Keratinocyte (primary cell): Measurements from ENCODE around the gene DHX36. TPM values are rescaled to one million over a fixed set of nuclear protein-coding genes. Genes with fewer than 3 reads are reported as not detected.

Experiments used
- DNase-seq: peaks from one replicate; pipeline ENCODE4 v3.0.0-alpha.2; 2011; ENCODE audit warnings: low read depth, missing footprints, low spot score
- FAIRE-seq: peaks from 2 replicates; lab custom pipeline; 2011; peaks lifted over from hg19 to GRCh38; lab: Jason Lieb, UNC
- H2AFZ ChIP-seq: 2 replicates; pipeline ENCODE4 v1.6.0; 2012; ENCODE audit warnings: low read length, control low read depth, inconsistent platforms; ENCODE audit not compliant: control insufficient read depth
- H3K27ac ChIP-seq: 2 replicates; pipeline ENCODE4 v1.5.1; 2011; ENCODE audit warnings: low read length; ENCODE audit not compliant: control insufficient read depth, insufficient read depth
- H3K27me3 ChIP-seq: 3 replicates; pipeline ENCODE4 v1.6.0; 2011; ENCODE audit warnings: low read length; ENCODE audit not compliant: control insufficient read depth, insufficient read depth; ENCODE audit errors: extremely low read depth
- H3K36me3 ChIP-seq, 2 experiments: 2 replicates in 1 of 2; 3 replicates in 1 of 2; pipeline ENCODE4 v1.5.1; 2011; ENCODE audit warnings: low read length in 2 of 2, mild to moderate bottlenecking in 1 of 2; ENCODE audit not compliant: control insufficient read depth in 2 of 2, insufficient read depth in 2 of 2; ENCODE audit errors: extremely low read depth in 1 of 2
- H3K4me1 ChIP-seq: 3 replicates; pipeline ENCODE4 v1.5.1; 2011; ENCODE audit warnings: low read length; ENCODE audit not compliant: control insufficient read depth, insufficient read depth; ENCODE audit errors: extremely low read depth
- H3K4me2 ChIP-seq: 3 replicates; pipeline ENCODE4 v1.6.0; 2011; ENCODE audit warnings: low read depth, low read length; ENCODE audit not compliant: control insufficient read depth, insufficient read depth; ENCODE audit errors: extremely low read depth
- H3K4me3 ChIP-seq, 3 experiments: fragments of 200-600 bp in 1 of 3; sonication (generic) in 1 of 3; 2 replicates in 2 of 3; 3 replicates in 1 of 3; pipeline ENCODE4 v1.5.1; 2011 to 2016; ENCODE audit warnings: low read length in 3 of 3, mild to moderate bottlenecking in 3 of 3, control low read depth in 2 of 3, inconsistent platforms in 1 of 3, low read depth in 1 of 3, mixed read lengths in 1 of 3, mixed run types in 1 of 3, moderate library complexity in 1 of 3; ENCODE audit not compliant: control insufficient read depth in 2 of 3, insufficient read depth in 2 of 3; ENCODE audit errors: extremely low read depth in 1 of 3
- H3K79me2 ChIP-seq: 2 replicates; pipeline ENCODE4 v1.6.0; 2012; ENCODE audit warnings: low read length; ENCODE audit not compliant: control insufficient read depth, insufficient read depth
- H3K9ac ChIP-seq: 3 replicates; pipeline ENCODE4 v1.6.0; 2011; ENCODE audit warnings: low read length; ENCODE audit not compliant: control insufficient read depth, insufficient read depth; ENCODE audit errors: extremely low read depth
- H3K9me1 ChIP-seq: 3 replicates; pipeline ENCODE4 v1.6.0; 2011; ENCODE audit warnings: low read length; ENCODE audit not compliant: control insufficient read depth, insufficient read depth; ENCODE audit errors: extremely low read depth
- H3K9me3 ChIP-seq: 2 replicates; pipeline ENCODE4 v1.5.1; 2012; ENCODE audit warnings: low read depth, low read length; ENCODE audit not compliant: control insufficient read depth
- H4K20me1 ChIP-seq: 3 replicates; pipeline ENCODE4 v1.6.0; 2011; ENCODE audit warnings: low read length; ENCODE audit not compliant: control insufficient read depth, insufficient read depth; ENCODE audit errors: extremely low read depth
- EZH2 ChIP-seq: IDR thresholded peaks from one replicate; pipeline ENCODE4 v1.6.1; 2012; ENCODE audit warnings: inconsistent platforms, mild to moderate bottlenecking, low read length, moderate library complexity
- dilution Hi-C: fragments of 300-500 bp; cut with MboI; formaldehyde crosslinking; loops from one replicate; pipeline ENCODE4 v1.7.0; 2020; ENCODE audit warnings: low sequenced_read_pairs; ENCODE audit not compliant: extremely low pct_ligation_motif_present
- polyA plus RNA-seq, 5 experiments: library from polyadenylated mRNA; depleted of rRNA in 3 of 5; stranded (reverse) in 3 of 5; stranded (forward) in 1 of 5; unstranded in 1 of 5; fragments of >200 nt; gene quantifications; 1 replicate in 1 of 5; 2 replicates in 3 of 5; 3 replicates in 1 of 5; pipeline versions ENCODE4 v1.2.1 to v1.2.3, GENCODE V29; 2011 to 2012; ENCODE audit warnings: missing spikeins in 2 of 5, low read depth in 1 of 5, low replicate concordance in 1 of 5
- TF ChIP-seq, protein P1 (sequence below), 3 experiments: IDR thresholded peaks in 1 of 3; conservative IDR thresholded peaks in 1 of 3; optimal IDR thresholded peaks in 1 of 3; 2 replicates in 2 of 3; 3 replicates in 1 of 3; pipeline versions ENCODE3 to v1.5.1; 2011; ENCODE audit warnings: low read length in 3 of 3, mild to moderate bottlenecking in 3 of 3, moderate library complexity in 2 of 3, control low read depth in 1 of 3, inconsistent platforms in 1 of 3; ENCODE audit not compliant: insufficient read depth in 2 of 3; ENCODE audit errors: extremely low read depth in 1 of 3

DHX36 gene
- polyA plus RNA-seq, 1 donor (not counting 4 experiments of a cell fraction or from before 2014, with no cell fraction given) = 72.3 TPM

DNA sequence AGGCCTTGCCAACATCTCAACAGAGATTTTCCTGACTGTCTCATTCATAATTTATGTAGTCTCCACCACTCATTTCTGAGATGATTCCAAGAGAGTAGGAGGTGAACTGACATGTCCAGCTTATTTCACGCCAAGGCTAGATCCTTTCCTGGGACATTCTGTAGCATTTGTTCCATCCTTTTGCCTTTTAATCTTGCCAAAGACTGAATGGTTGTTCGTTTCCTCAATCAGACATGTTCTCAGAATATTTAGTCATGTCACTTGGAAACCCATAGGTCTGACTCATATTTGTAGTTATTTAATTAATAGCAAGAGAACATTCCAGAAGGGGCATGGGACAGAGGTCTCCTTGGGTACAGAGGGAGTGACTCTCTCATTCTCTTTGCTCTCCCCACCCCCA, 80.9 kb downstream of the DHX36 start:
- Histone ChIP-seq H3K27ac (no peak overlapping the region), H3K4me2 (peak overlapping the region; percentile 13), H3K79me2 (no peaks in the 10 kb centered on the region), H2AFZ (peak overlapping the region; percentile 50), H3K9me3 (no peaks in the 10 kb centered on the region), H3K36me3 (no peaks in the 10 kb centered on the region), H3K9ac (no peak overlapping the region), H3K4me1 (peaks cover 16% of the 10 kb centered on the region), H3K4me3 (no peak overlapping the region), H3K9me1 (no peaks in the 10 kb centered on the region), H3K27me3 (no peaks in the 10 kb centered on the region), H4K20me1 (no peaks in the 10 kb centered on the region)
- FAIRE-seq (no peak), DNase-seq (no peak)
- dilution Hi-C loops = no loop called here
- no peak for TF ChIP-seq EZH2
- TF ChIP-seq, protein P1, sequence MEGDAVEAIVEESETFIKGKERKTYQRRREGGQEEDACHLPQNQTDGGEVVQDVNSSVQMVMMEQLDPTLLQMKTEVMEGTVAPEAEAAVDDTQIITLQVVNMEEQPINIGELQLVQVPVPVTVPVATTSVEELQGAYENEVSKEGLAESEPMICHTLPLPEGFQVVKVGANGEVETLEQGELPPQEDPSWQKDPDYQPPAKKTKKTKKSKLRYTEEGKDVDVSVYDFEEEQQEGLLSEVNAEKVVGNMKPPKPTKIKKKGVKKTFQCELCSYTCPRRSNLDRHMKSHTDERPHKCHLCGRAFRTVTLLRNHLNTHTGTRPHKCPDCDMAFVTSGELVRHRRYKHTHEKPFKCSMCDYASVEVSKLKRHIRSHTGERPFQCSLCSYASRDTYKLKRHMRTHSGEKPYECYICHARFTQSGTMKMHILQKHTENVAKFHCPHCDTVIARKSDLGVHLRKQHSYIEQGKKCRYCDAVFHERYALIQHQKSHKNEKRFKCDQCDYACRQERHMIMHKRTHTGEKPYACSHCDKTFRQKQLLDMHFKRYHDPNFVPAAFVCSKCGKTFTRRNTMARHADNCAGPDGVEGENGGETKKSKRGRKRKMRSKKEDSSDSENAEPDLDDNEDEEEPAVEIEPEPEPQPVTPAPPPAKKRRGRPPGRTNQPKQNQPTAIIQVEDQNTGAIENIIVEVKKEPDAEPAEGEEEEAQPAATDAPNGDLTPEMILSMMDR (optimal IDR thresholded peaks at IDR 0.05 in 1 of 3, IDR thresholded peaks at IDR 0.05 in 1 of 3, conservative IDR thresholded peaks at IDR 0.05 in 1 of 3; ENCODE audit: extremely low read depth in 1 of 3, insufficient read depth in 2 of 3, low read length in 3 of 3) = no peak

DNA sequence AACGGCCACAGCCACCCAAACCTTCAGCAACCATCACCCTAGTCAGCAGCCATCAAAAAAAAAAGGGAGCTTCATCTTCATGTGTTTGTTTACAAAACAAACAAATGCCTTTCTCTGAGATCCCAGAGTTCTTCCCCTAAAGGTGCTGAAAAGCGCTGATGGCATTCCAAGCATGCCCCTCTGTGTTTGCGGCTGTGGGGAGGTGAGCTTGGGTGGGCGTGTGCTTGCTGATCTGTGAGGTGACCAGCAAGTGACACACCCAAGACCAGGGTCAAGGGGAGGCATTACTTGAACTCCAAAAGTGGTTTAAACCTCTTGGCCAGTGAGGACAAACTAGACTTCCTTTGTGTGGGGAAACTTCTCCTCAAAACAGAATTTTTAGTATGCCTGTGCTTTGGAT, 81.5 kb downstream of the DHX36 start:
- Histone ChIP-seq H3K4me3 (no peak overlapping the region), H4K20me1 (no peaks in the 10 kb centered on the region), H3K79me2 (no peaks in the 10 kb centered on the region), H3K4me1 (peaks cover 16% of the 10 kb centered on the region), H3K36me3 (no peaks in the 10 kb centered on the region), H3K4me2 (no peak overlapping the region), H3K9me3 (no peaks in the 10 kb centered on the region), H3K9me1 (no peaks in the 10 kb centered on the region), H3K27me3 (no peaks in the 10 kb centered on the region), H3K9ac (no peak overlapping the region), H3K27ac (no peak overlapping the region), H2AFZ (no peak overlapping the region)
- dilution Hi-C loops = no loop called here
- FAIRE-seq (no peak), DNase-seq (no peak)
- no peak for TF ChIP-seq EZH2
- TF ChIP-seq, protein P1 (optimal IDR thresholded peaks at IDR 0.05 in 1 of 3, IDR thresholded peaks at IDR 0.05 in 1 of 3, conservative IDR thresholded peaks at IDR 0.05 in 1 of 3; ENCODE audit: extremely low read depth in 1 of 3, insufficient read depth in 2 of 3, low read length in 3 of 3) = no peak
